Large intestine (tissue), 3 donors: ENCODE measurements around the gene AP1S2. TPM values are rescaled to one million over a fixed set of nuclear protein-coding genes. Genes with fewer than 3 reads are reported as not detected.
A peak's percentile ranks its signal among the peaks of the same experiment; 100 is the strongest.
"Not testable (repeated sequence)": the region's sequence is repeated elsewhere in the genome, so short reads cannot be mapped to it uniquely, and the experiment has no call there.

Experiments used
- DNase-seq, 2 donors: peaks; one replicate each; pipeline versions ENCODE4 v3.0.0 to v3.0.0-alpha.2; 2013
- H3K27ac ChIP-seq: one replicate; pipeline ENCODE4 v1.5.1; 2013; ENCODE audit warnings: low read length
- H3K27me3 ChIP-seq: 2 replicates; pipeline ENCODE4 v1.6.1; 2013; ENCODE audit warnings: low read length; ENCODE audit not compliant: control insufficient read depth, insufficient read depth
- H3K36me3 ChIP-seq: 2 replicates; pipeline ENCODE4 v1.6.1; 2013; ENCODE audit warnings: low read length; ENCODE audit not compliant: control insufficient read depth, insufficient read depth
- H3K4me1 ChIP-seq: one replicate; pipeline ENCODE4 v1.6.1; 2013; ENCODE audit warnings: low read length; ENCODE audit not compliant: control insufficient read depth, insufficient read depth
- H3K4me3 ChIP-seq: one replicate; pipeline ENCODE4 v1.5.1; 2013; ENCODE audit warnings: low read length
- H3K9me3 ChIP-seq: one replicate; pipeline ENCODE4 v1.6.1; 2013; ENCODE audit warnings: mild to moderate bottlenecking, low read depth, low read length, moderate library complexity; ENCODE audit not compliant: control insufficient read depth
- WGBS: methylation state at CpG from one replicate; pipeline ENCODE4 v1.1.5; 2013; ENCODE audit warnings: low lambda C conversion rate; ENCODE audit not compliant: insufficient coverage; 5-methylcytosine and 5-hydroxymethylcytosine counted together
- polyA plus RNA-seq: library from polyadenylated mRNA; unstranded; fragments of 120-200 nt; gene quantifications from one replicate; pipeline ENCODE4 v1.2.1, GENCODE V29; 2013

The AP1S2 gene
- polyA plus RNA-seq, 1 donor: 32.3 TPM

DNA sequence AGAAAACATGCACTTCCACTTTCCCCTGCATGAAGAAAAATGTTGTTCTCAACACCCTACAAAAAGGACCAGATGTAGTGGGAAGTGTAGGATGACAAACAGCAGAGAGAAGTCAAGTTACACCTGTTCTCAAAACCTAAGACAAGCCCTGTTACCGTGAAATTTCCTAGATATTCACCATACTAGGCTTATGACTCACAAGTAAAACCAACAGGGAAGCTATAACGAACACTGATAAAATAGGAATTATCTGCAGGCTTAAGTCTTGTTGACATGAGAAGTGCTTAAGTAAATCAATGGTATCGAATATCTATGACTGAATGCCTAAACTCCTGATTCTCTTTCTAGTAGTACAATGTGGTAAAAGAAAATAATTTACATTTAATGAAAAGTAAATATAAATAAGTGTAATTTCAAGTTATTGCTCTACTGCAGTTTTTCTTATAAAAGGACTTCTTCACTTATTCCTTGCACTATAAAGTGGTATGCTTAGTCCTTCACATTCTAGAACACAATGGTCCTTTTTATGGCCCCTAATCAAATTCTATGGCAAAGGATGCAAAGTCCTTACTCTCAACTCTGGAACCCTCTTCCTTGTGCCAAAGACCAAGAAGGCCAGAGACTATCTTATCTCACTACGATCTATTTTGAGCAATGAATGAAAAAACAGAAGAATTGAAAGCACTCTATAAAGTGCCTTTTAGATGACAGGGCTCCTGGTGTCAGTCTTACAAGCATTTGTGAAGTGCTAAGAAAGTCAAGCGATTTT lies 19.6 kb downstream of the AP1S2 start:
- Histone ChIP-seq H3K27me3 (no peaks in the 10 kb centered on the region), H3K27ac (peak overlapping the region; percentile 29), H3K36me3 (no peaks in the 10 kb centered on the region), H3K4me1 (no peaks in the 10 kb centered on the region), H3K9me3 (no peaks in the 10 kb centered on the region), H3K4me3 (no peak overlapping the region)
- WGBS: no CpG with 5 or more reads among the region's 5 CpGs
- peak in 1 of 2 donors; percentile 35 for DNase-seq

DNA sequence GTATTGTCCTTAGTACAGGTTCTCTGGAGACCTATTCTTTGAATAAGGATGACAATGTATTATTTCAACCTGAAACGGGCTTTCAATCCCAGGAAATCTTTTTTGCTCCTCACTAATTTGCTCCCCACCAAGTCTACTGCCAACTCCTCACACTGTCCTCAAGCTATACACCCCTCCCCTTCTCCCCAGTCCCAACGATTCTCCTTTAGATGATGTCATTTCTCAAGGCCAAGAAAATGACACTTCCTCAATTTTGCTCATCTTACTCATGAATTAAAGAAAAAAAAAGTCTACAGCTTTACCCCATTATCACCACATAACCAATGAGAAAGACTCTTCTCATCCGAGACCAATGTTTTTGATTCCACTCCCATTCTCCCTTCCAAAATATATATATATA lies 20.6 kb downstream of the AP1S2 start:
- Histone ChIP-seq H3K27ac (no peak overlapping the region), H3K36me3 (no peaks in the 10 kb centered on the region), H3K4me3 (no peak overlapping the region), H3K9me3 (no peaks in the 10 kb centered on the region), H3K27me3 (no peaks in the 10 kb centered on the region), H3K4me1 (no peaks in the 10 kb centered on the region)
- DNase-seq: no peak
- WGBS: no CpG with 5 or more reads among the region's 3 CpGs

DNA sequence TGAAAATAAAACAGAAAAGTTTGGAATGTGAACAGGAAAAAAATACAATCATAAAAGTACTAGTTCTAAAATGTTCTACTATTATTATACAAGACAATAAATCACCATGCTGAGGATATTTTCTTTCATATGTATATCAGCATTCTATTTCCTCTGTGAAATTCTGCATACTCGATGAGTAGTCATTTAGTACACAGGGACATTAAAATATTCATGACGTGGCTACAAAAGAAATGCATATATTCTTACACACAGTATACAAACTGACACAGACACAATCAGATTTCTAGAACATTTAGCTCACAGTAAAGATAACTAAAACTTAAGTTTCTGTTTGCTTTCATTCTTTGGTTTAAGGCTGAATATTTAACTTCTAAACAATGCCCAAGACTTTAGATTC lies 23.3 kb downstream of the AP1S2 start:
- WGBS: no CpG with 5 or more reads among the region's 2 CpGs
- not testable (repeated sequence) for H3K4me3 ChIP-seq, H3K27me3 ChIP-seq, H3K27ac ChIP-seq, DNase-seq, H3K9me3 ChIP-seq, H3K36me3 ChIP-seq, H3K4me1 ChIP-seq

DNA sequence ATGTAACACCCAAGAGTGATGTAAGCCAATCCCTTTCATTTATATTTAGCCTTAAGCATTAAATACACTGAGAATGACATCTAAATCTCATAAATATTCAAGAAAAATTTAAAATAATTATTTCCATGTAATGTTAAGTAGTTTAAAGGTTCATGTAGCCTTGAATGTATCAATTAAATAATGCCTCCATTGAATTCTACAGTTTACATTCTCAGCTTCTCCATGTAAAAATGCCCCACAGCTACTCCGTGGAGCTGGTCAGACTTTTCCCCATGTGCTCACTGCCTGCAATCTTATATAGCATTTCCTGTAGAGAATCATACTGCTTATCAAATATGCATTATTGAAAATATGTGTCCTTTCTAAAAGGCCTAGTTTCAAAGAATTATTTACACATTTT lies 25.4 kb downstream of the AP1S2 start:
- no peak overlapping the region for H3K4me3 ChIP-seq
- H3K27me3 ChIP-seq: no peaks in the 10 kb centered on the region
- no peaks in the 10 kb centered on the region for H3K9me3 ChIP-seq
- no peak overlapping the region for H3K27ac ChIP-seq
- peaks cover 5% of the 10 kb centered on the region for H3K36me3 ChIP-seq
- no peaks in the 10 kb centered on the region for H3K4me1 ChIP-seq
- no CpG with 5 or more reads among the region's 1 CpG for WGBS
- no peak for DNase-seq

DNA sequence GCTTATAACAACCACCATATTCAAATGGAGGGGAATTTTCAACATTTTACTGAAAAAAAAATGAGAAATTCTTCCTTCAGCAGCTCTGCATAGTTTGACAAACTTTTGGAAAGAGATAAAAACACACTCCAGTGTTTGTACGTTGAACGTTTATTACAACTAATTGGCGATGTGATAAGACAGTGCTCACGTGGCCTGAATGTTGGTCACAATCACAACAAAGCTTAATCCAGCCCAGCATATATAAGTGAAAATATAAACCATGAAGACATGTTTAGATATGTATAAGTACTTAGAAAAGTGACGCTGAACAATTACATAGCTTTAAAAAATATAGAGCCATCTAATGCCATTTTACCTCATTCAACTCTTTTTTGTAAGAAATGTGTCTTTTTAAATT lies 28.7 kb downstream of the AP1S2 start:
- no peak overlapping the region for H3K4me3 ChIP-seq
- no peaks in the 10 kb centered on the region for H3K27me3 ChIP-seq
- 0% methylated on average over 2 of the region's 5 CpGs for WGBS
- DNase-seq: no peak
- H3K4me1 ChIP-seq: no peaks in the 10 kb centered on the region
- H3K27ac ChIP-seq: no peak overlapping the region
- H3K9me3 ChIP-seq: no peaks in the 10 kb centered on the region
- H3K36me3 ChIP-seq: peaks cover 11% of the 10 kb centered on the region

DNA sequence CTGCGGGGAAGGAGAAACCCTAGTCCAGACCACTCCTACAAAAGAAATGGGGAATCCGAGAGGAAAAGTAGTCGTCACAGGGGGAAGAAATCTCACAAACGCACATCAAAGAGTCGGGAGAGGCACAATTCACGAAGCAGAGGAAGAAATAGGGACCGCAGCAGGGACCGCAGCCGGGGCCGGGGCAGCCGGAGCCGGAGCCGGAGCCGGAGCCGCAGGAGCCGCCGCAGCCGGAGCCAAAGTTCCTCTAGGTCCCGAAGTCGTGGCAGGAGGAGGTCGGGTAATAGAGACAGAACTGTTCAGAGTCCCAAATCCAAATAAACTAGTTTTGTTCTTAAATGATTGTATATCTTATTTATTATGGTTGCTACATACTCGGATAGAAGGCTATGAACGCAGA lies 31.7 kb downstream of the AP1S2 start:
- Histone ChIP-seq H3K4me3 (no peak overlapping the region), H3K27me3 (no peaks in the 10 kb centered on the region), H3K9me3 (no peaks in the 10 kb centered on the region), H3K27ac (no peak overlapping the region), H3K36me3 (peaks cover 20% of the 10 kb centered on the region), H3K4me1 (no peaks in the 10 kb centered on the region)
- DNase-seq: no peak
- no CpG with 5 or more reads among the region's 23 CpGs for WGBS

DNA sequence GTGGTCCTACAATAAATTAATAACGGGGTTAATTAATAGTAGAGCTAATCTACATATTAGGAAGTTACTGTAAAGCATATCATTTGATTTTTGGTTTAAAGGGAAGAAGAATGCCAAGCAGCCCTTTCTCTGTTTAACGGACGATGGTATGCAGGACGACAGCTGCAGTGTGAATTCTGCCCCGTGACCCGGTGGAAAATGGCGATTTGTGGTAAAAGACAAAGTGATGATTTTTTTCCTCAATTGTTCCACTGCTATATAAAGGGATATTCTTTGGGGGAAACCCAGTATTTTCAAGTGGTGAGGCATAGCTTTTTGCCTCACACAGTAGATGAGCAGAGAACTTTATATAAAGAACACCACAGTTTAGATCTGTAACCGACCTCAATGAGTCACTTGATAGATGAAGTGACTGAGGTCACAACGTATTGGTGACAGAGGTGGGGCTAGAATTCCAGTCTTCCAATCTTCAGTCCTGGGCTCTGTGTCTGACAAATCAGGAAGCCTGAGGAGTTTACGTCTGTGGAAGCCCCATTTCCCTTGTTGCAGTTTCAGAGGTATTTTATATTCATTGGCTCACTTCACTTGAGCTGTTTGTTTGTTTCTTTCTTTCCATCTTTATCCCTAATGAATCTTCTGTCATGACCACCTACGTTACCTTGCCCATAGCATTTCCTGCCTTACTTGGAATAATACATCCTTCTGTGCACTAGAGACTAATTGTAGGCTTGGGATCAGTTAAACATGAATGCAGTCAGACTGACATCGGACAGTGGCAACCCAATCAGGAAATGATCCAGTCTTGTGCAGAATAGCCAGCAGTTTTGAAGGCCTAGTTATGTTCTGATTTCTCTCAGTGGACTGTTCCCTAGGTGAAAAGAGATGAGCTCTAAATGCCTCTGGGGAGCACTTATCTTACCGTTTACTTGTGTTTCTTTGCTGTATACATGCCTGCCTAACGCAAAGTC lies 34.2 kb downstream of the AP1S2 start:
- H3K27me3 ChIP-seq: no peaks in the 10 kb centered on the region
- H3K27ac ChIP-seq: no peak overlapping the region
- no peaks in the 10 kb centered on the region for H3K4me1 ChIP-seq
- no peaks in the 10 kb centered on the region for H3K9me3 ChIP-seq
- WGBS: no CpG with 5 or more reads among the region's 14 CpGs
- peaks cover 22% of the 10 kb centered on the region for H3K36me3 ChIP-seq
- DNase-seq: no peak
- no peak overlapping the region for H3K4me3 ChIP-seq

DNA sequence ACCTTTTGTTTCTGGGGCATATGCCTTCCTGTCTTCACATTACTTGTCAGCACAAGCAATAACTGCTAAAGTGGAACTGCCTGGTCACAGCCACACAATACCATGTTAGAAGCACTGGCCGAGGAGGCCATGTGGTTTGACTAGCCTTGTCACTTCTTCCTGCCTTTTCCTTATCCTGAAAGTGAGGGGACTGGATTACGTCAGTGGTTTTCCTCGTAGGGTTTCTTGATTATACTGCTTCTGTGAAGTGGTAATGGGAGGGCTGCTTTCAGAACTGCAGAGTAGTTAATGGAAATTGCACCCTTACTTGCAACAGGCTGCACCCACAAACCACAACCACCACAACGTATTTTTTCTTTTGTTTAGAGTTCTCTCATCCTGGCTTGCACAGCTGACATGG lies 37.7 kb downstream of the AP1S2 start:
- WGBS: no CpG with 5 or more reads among the region's 4 CpGs
- Histone ChIP-seq H3K9me3 (no peaks in the 10 kb centered on the region), H3K4me1 (no peaks in the 10 kb centered on the region), H3K4me3 (no peak overlapping the region), H3K27ac (no peak overlapping the region), H3K27me3 (no peaks in the 10 kb centered on the region), H3K36me3 (peaks cover 24% of the 10 kb centered on the region)
- DNase-seq: no peak

DNA sequence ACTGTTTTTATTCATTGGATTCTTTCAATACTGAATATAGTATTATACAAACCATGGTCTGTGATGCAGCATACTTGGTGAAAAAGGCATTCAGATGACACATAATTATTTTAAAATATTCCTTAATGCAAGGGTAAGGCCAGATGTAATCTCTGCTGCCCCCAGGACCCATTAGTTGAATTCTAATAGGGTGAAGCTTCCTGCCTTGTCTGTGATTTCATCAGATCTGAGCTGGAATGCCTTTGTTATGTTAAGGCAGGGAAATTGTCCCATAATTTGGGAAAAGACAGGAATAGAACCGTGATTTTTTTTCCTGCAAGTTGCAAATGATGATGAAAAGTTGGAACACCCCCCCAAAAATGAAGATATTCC lies 38.2 kb downstream of the AP1S2 start:
- no CpG with 5 or more reads among the region's 1 CpG for WGBS
- H3K4me1 ChIP-seq: no peaks in the 10 kb centered on the region
- H3K27ac ChIP-seq: no peak overlapping the region
- H3K9me3 ChIP-seq: no peaks in the 10 kb centered on the region
- DNase-seq: no peak
- H3K27me3 ChIP-seq: no peaks in the 10 kb centered on the region
- peaks cover 24% of the 10 kb centered on the region for H3K36me3 ChIP-seq
- no peak overlapping the region for H3K4me3 ChIP-seq

DNA sequence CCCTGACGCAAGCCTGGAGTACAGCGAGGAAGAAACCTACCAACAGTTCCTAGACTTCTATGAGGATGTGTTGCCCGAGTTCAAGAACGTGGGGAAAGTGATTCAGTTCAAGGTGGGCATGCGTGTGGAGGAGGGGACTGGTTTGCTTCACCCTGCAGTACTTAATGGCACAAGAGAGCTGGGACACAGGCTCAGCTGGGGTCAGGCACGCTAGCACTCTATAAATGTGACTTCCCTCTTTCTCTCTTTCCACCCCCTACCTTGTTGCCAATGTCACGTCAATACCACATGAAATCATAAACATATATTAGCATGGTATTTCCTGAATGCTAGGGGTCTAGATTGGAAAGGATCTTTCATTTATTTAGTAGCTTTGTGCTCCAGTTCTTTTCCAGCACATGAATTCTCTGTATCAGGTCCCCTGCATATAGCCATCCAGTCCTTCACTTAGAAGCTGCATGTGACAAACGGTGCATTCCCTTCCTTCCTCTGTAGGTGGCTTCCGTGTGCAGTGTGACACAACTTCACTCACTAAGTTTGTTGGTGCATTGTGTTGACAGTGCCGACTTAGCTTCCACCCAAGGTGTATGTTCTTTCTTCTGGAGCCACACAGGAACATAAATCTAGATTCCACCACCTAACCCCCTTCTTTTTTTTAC lies 38.7 kb downstream of the AP1S2 start:
- WGBS: no CpG with 5 or more reads among the region's 10 CpGs
- Histone ChIP-seq H3K36me3 (peaks cover 26% of the 10 kb centered on the region), H3K27me3 (no peaks in the 10 kb centered on the region), H3K4me3 (no peak overlapping the region), H3K9me3 (no peaks in the 10 kb centered on the region), H3K4me1 (no peaks in the 10 kb centered on the region), H3K27ac (no peak overlapping the region)
- peak in 1 of 2 donors; percentile 16 for DNase-seq
